A673 (cell line): Measurements from ENCODE around the gene PDE9A. TPM values are rescaled to one million over a fixed set of nuclear protein-coding genes. Genes with fewer than 3 reads are reported as not detected.

Experiments used
- BruUV-seq: library from RNA; stranded (reverse); fragments of 400-500 nt; replicated peaks from 2 replicates; lab custom pipeline; 2021; lab: Mats Ljungman, UMichigan
- CTCF ChIA-PET: fragments of 300-600 bp; sonication (Branson Sonifier 250); formaldehyde crosslinking; loops from one replicate; lab custom pipeline; 2022; ENCODE audit warnings: antibody characterized with exemption; lab: Charles Lee
- POLR2A ChIA-PET: fragments of 300-600 bp; sonication (Branson Sonifier 250); formaldehyde crosslinking; loops from one replicate; lab custom pipeline; 2022; ENCODE audit warnings: antibody characterized with exemption; ENCODE audit not compliant: low non-redundant PET; lab: Charles Lee
- DNase-seq: peaks from one replicate; pipeline ENCODE4 v3.0.0-alpha.2; 2015; ENCODE audit warnings: low spot score
- H3K27ac ChIP-seq: fragments of 200-600 bp; sonication (generic); 2 replicates; pipeline ENCODE4 v1.5.1; 2016; ENCODE audit warnings: mixed run types, low read depth, mild to moderate bottlenecking, mixed read lengths, antibody characterized with exemption, low read length; ENCODE audit not compliant: poor library complexity, severe bottlenecking
- H3K27me3 ChIP-seq: fragments of 200-600 bp; sonication (generic); replicated peaks from 2 replicates; pipeline ENCODE4 v1.6.1; 2017; ENCODE audit warnings: mixed run types, low read depth, mild to moderate bottlenecking, mixed read lengths, antibody characterized with exemption, low read length; ENCODE audit not compliant: insufficient read depth, poor library complexity
- H3K36me3 ChIP-seq: fragments of 200-600 bp; sonication (generic); 2 replicates; pipeline ENCODE4 v1.6.1; 2016; ENCODE audit warnings: mixed run types, mild to moderate bottlenecking, mixed read lengths, antibody characterized with exemption, low read length; ENCODE audit not compliant: insufficient read depth, poor library complexity, severe bottlenecking
- H3K4me1 ChIP-seq: fragments of 200-600 bp; sonication (generic); 2 replicates; pipeline ENCODE4 v1.6.1; 2017; ENCODE audit warnings: mixed run types, mild to moderate bottlenecking, mixed read lengths, antibody characterized with exemption, low read length; ENCODE audit not compliant: insufficient read depth, poor library complexity, severe bottlenecking
- H3K4me3 ChIP-seq: fragments of 200-600 bp; sonication (generic); 2 replicates; pipeline ENCODE4 v1.5.1; 2016; ENCODE audit warnings: low read depth, mixed run types, mild to moderate bottlenecking, mixed read lengths, low read length; ENCODE audit not compliant: poor library complexity, severe bottlenecking
- H3K9me3 ChIP-seq: fragments of 200-600 bp; sonication (generic); 2 replicates; pipeline ENCODE4 v1.6.1; 2016; ENCODE audit warnings: mixed run types, low read depth, mild to moderate bottlenecking, mixed read lengths, antibody characterized with exemption, low read length; ENCODE audit not compliant: poor library complexity, severe bottlenecking
- EZH2 ChIP-seq: fragments of 200-600 bp; sonication (generic); IDR thresholded peaks from 2 replicates; pipeline ENCODE4 v1.6.1; 2017; ENCODE audit warnings: borderline replicate concordance, low read depth, mild to moderate bottlenecking, mixed read lengths, antibody characterized with exemption, low read length; ENCODE audit not compliant: poor library complexity, severe bottlenecking
- intact Hi-C: fragments of 100-400 bp; cut with micrococcal nuclease; formaldehyde crosslinking; loops from one replicate; pipeline ENCODE4 v1.10.0; 2022; ENCODE audit not compliant: unreplicated experiment
- total RNA-seq: library from RNA; stranded (reverse); gene quantifications from 2 replicates; pipeline ENCODE4 v1.2.3, GENCODE V29; 2021
- TF ChIP-seq, protein P1 (sequence below): fragments of 300-800, 200-600 bp; sonication (generic); conservative IDR thresholded peaks from 2 replicates; pipeline ENCODE4 v1.5.1; 2017; ENCODE audit warnings: low read depth, mild to moderate bottlenecking, antibody characterized with exemption, low read length, moderate library complexity, mixed read lengths

PDE9A gene
- total RNA-seq, 1 experiment from 2014 or later: 14.3 TPM

DNA sequence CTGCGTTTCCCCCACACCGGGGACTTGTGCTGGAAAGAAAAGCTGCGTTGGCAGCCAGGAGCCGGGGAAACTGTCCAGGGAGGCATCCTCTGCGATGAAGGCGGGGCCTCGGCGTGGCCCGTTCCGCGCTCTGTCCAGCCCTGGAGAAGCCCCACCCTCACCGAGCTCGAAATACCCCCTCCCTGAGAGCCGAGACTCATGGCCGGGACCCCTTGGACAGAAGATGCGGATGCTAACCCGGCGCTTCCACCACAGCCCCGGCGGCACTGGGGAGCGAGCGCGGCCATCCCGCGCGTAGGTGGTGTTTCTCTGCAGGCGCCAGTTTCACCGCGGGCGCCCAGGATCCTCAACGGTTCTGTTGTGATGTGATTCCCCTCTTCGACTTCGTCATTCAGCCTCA lies 31.6 kb downstream of the PDE9A start:
- BruUV-seq: no TSS peak
- Histone ChIP-seq H3K4me3 (no peak overlapping the region), H3K4me1 (no peaks in the 10 kb centered on the region), H3K36me3 (no peaks in the 10 kb centered on the region), H3K27me3 (no peaks in the 10 kb centered on the region), H3K27ac (no peak overlapping the region), H3K9me3 (no peaks in the 10 kb centered on the region)
- no peak for DNase-seq
- TF ChIP-seq EZH2: no peak
- TF ChIP-seq, protein P1, sequence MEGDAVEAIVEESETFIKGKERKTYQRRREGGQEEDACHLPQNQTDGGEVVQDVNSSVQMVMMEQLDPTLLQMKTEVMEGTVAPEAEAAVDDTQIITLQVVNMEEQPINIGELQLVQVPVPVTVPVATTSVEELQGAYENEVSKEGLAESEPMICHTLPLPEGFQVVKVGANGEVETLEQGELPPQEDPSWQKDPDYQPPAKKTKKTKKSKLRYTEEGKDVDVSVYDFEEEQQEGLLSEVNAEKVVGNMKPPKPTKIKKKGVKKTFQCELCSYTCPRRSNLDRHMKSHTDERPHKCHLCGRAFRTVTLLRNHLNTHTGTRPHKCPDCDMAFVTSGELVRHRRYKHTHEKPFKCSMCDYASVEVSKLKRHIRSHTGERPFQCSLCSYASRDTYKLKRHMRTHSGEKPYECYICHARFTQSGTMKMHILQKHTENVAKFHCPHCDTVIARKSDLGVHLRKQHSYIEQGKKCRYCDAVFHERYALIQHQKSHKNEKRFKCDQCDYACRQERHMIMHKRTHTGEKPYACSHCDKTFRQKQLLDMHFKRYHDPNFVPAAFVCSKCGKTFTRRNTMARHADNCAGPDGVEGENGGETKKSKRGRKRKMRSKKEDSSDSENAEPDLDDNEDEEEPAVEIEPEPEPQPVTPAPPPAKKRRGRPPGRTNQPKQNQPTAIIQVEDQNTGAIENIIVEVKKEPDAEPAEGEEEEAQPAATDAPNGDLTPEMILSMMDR: no peak
- intact Hi-C loops: no loop called here
- POLR2A ChIA-PET: no interaction called here
- CTCF ChIA-PET: no interaction called here

GRCh38 chr21:42685954-42686500 lies 32.6 kb downstream of the PDE9A start:
- Histone ChIP-seq H3K4me3 (no peak overlapping the region), H3K27ac (no peak overlapping the region), H3K36me3 (no peaks in the 10 kb centered on the region), H3K4me1 (no peaks in the 10 kb centered on the region), H3K9me3 (no peaks in the 10 kb centered on the region), H3K27me3 (no peaks in the 10 kb centered on the region)
- BruUV-seq: no TSS peak
- DNase-seq: no peak
- intact Hi-C loops: no loop called here
- TF ChIP-seq, protein P1: no peak
- no peak for TF ChIP-seq EZH2
- CTCF ChIA-PET: no interaction called here
- POLR2A ChIA-PET: no interaction called here

- TF ChIP-seq EZH2: no peak
- TF ChIP-seq, protein P1: no peak
- DNase-seq: no peak
- Histone ChIP-seq H3K4me1 (no peaks in the 10 kb centered on the region), H3K27me3 (no peaks in the 10 kb centered on the region), H3K27ac (no peak overlapping the region), H3K4me3 (no peak overlapping the region), H3K9me3 (no peaks in the 10 kb centered on the region), H3K36me3 (no peaks in the 10 kb centered on the region)
- ChIA-PET POLR2A (no interaction called here), CTCF (no interaction called here)
- no TSS peak for BruUV-seq
- intact Hi-C loops: no loop called here
Observed at GRCh38 chr21:42687796-42688195, 34.4 kb downstream of the PDE9A start.
